ENCODE results near the gene CDC14B. TPM values are rescaled to one million over a fixed set of nuclear protein-coding genes. Genes with fewer than 3 reads are reported as not detected.
"Not testable (repeated sequence)": the region's sequence is repeated elsewhere in the genome, so short reads cannot be mapped to it uniquely, and the experiment has no call there.

CDC14B gene
- total RNA-seq, 2 experiments from 2014 or later, result 0.62 to 0.89 TPM

DNA sequence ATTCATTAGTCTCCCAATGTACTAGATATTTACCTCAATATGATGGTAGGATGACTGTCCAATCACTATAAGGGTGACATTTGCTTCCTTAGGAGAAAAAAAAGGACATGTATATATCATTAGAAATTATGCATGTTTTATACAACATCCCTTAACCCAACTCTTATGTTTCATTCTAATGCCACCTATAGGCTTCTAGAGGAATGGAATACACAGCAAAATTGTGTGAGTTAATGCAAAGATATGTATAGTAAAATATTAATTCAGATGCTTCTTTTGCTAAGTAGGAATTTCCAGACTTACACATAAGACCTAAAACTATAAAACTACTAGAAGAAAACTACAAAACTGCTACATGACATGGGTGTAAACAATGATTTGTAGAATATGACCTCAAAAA lies 32.0 kb upstream of the CDC14B start:
- Mint-ChIP-seq H3K36me3 (ENCODE audit: low read depth) (no peaks in the 10 kb centered on the region), H3K27me3 (ENCODE audit: low read depth) (no peaks in the 10 kb centered on the region), H3K4me1 (ENCODE audit: low read depth) (peaks cover 9% of the 10 kb centered on the region), H3K9me3 (no peaks in the 10 kb centered on the region), H3K27ac (no peak overlapping the region), H3K4me3 (no peak overlapping the region)
- intact Hi-C loops (cut with micrococcal nuclease), result loop anchor here (1.0 to 10.0 kb wide), 5 partner anchors 31 to 417 kb away; no protein-coding TSS in a partner anchor
- DNase-seq, result no peak
- CTCF ChIA-PET, result interaction anchor here (0.6 to 1.8 kb wide), 4 partner anchors 13 to 324 kb away, joined by 3 to 9 read pairs (median 4); no protein-coding TSS in a partner anchor

DNA sequence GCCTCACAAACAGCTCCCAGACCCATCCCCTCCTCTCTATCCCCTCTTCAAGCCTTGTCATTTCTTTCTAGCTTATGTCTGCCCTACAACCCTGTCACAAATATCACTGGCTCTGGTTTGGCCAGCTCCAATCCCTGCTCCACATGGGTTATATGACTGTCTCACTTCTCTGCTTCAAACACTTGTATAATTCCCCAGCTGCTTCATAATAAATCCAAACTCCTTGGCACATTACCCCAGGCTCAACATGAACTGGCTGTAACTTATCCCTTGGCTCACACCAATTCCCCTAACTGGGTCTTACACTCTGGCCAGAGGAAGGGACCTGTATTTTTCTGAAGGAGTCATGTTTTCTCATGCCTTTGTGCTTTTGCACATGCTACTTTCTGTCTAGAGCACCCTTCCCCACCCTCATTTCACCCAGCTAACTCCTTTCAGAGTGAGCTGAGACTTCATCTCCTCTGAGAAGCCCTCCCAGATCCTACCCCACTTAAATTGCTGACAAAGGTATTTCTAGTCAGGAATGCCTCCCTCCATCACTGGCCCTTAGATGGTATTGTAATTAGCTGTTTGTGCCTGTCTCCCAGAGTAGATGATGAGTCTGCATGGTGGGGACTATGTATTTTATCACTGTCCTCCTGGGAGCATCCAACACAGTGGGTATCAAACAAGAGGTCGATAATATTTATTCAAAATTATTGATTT lies 30.1 kb upstream of the CDC14B start:
- no peak for DNase-seq
- Mint-ChIP-seq H3K36me3 (ENCODE audit: low read depth) (peaks cover 8% of the 10 kb centered on the region), H3K9me3 (no peaks in the 10 kb centered on the region), H3K4me3 (no peak overlapping the region), H3K27me3 (ENCODE audit: low read depth) (no peaks in the 10 kb centered on the region), H3K27ac (no peak overlapping the region), H3K4me1 (ENCODE audit: low read depth) (peaks cover 8% of the 10 kb centered on the region)
- CTCF ChIA-PET, result interaction anchor here (0.6 to 1.3 kb wide), 3 partner anchors 174 to 311 kb away, joined by 3 to 5 read pairs (median 3); no protein-coding TSS in a partner anchor
- intact Hi-C loops (cut with micrococcal nuclease), result loop anchor here (2.0 to 10.0 kb wide), 3 partner anchors 29 to 415 kb away; no protein-coding TSS in a partner anchor

DNA sequence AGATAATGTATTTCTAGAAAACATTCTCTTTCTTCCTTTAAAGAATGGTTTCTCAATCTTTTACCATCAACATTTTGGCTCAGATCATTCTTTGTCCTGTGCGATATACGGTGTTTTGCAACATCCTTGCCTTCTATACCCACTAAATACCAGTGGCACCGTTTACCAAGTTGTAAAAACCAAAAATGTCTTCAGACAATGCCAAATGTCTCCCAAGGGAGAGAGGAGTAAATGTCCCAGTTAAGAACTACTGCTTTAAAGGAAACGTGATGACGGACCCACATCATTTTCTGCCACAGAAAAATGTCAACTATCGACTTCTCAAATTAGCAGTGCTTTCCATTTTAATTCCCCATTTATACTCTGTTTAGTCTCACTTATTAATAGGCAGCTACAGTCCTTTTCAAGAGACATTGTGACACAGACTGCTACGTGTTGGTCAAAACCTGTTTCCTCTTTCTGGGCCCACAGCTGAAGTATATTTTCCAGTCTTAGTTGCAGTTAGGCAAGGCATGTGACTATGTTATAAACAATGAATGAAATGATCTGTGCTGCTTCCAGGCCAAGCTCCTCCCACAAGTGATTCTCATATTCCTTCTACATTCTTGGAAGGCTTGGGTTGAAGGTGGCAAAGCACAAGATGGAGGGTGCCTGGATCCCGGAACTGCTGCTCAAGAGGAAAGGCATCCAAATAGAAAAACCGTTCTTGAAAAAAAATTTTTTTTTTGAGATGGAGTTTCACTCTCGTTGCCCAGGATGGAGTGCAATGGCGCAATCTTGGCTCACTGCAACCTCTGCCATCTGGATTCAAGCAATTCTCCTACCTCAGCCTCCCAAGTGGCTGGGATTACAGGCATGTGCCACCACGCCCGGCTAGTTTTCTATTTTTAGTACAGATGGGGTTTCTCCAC lies 26.7 kb upstream of the CDC14B start:
- Mint-ChIP-seq H3K4me1 (ENCODE audit: low read depth) (peaks cover 2% of the 10 kb centered on the region), H3K36me3 (ENCODE audit: low read depth) (peaks cover 8% of the 10 kb centered on the region), H3K4me3 (no peak overlapping the region), H3K27me3 (ENCODE audit: low read depth) (no peaks in the 10 kb centered on the region), H3K9me3 (no peaks in the 10 kb centered on the region), H3K27ac (no peak overlapping the region)
- DNase-seq, result no peak
- intact Hi-C loops (cut with micrococcal nuclease), result no loop called here
- CTCF ChIA-PET, result interaction anchor here (0.6 kb wide), 1 partner anchor 234 kb away, joined by 3 read pairs; no protein-coding TSS in a partner anchor

DNA sequence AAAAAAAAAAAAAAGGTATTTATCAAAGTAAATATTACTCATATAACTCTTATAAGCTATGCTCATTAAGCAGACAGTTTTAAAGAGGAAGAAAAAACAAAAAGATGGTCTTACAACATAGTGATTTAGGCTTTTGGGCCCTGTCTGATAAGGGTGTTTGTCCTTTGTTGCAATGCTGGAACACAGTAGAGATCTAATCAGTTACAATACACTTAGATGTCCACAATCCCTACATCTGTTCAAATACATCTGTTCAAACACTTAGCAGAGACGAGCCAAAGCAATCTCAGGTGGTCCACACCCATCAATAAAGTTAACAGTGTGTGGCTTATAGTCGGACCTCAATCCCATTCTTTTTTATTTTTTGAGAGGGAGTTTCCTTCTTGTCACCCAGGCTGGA lies 24.5 kb upstream of the CDC14B start:
- DNase-seq, result no peak
- CTCF ChIA-PET, result interaction anchor here (0.6 to 0.7 kb wide), 2 partner anchors 766 to 1773 kb away, joined by 4 to 5 read pairs; no protein-coding TSS in a partner anchor
- intact Hi-C loops (cut with micrococcal nuclease), result no loop called here
- Mint-ChIP-seq H3K9me3 (no peaks in the 10 kb centered on the region), H3K27ac (no peak overlapping the region), H3K27me3 (ENCODE audit: low read depth) (no peaks in the 10 kb centered on the region), H3K4me3 (no peak overlapping the region), H3K4me1 (ENCODE audit: low read depth) (peaks cover 2% of the 10 kb centered on the region), H3K36me3 (ENCODE audit: low read depth) (peaks cover 8% of the 10 kb centered on the region)

DNA sequence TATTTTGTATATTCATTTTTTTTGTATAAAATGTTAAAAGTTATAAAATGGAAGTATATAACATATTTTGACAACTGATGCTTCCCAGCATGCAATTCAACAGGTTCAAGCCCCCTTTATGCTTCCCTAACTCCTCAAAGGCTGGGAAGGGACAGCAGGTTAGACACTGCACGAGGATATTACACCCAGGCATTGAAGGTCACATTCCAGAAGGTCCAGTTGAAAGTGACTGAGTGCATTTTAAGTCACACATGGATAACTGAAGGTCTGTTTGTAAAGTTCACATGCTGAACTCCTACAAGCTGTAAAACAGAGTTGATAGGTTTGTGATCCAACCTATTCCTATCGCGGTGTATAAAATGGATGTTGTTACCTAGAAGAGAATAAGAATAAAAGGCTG lies 21.9 kb upstream of the CDC14B start:
- no peaks in the 10 kb centered on the region for H3K9me3 Mint-ChIP-seq
- intact Hi-C loops (cut with micrococcal nuclease), result no loop called here
- H3K4me1 Mint-ChIP-seq (ENCODE audit: low read depth), result peaks cover 2% of the 10 kb centered on the region
- peaks cover 8% of the 10 kb centered on the region for H3K36me3 Mint-ChIP-seq (ENCODE audit: low read depth)
- H3K27me3 Mint-ChIP-seq (ENCODE audit: low read depth), result peaks cover 2% of the 10 kb centered on the region
- no peak for DNase-seq
- H3K27ac Mint-ChIP-seq, result no peak overlapping the region
- H3K4me3 Mint-ChIP-seq, result no peak overlapping the region
- CTCF ChIA-PET, result interaction anchor here (0.6 kb wide), 2 partner anchors 251 to 401 kb away, joined by 3 read pairs; no protein-coding TSS in a partner anchor

DNA sequence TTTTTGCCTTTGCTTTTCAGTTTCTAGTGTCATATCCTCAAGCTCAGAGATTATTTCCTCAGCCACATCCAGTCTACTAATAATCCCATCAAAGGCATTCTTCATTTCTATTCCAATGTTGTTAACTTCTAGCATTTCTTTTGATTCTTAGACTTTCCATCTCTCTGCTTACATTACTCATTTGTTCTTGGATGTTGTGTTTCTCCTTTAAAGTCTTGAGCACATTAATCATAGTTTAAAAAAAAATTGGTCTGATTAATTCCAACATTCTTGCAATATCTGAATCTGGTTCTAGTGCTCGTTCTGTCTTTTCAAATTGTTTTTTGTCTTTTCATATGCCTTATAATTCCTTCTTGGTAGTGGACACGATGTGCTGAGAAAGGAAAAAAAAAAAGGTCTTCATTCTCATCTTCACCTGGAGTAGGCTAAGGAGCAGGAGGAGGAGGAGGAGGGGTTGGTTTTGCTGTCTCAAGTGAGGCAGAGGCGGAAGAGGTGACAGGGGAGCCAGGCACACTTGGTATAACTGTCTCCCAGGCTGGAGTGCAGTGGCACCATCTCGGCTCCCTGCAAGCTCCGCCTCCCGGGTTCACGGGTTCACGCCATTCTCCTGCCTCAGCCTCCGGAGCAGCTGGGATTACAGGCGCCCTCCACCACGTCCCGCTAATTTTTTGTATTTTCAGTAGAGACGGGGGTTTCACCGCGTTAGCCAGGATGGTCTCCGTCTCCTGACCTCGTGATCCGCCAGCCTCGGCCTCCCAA lies 19.1 kb upstream of the CDC14B start:
- no peak for DNase-seq
- Mint-ChIP-seq H3K27ac (no peak overlapping the region), H3K4me1 (ENCODE audit: low read depth) (no peaks in the 10 kb centered on the region), H3K27me3 (ENCODE audit: low read depth) (peaks cover 2% of the 10 kb centered on the region), H3K36me3 (ENCODE audit: low read depth) (no peaks in the 10 kb centered on the region), H3K4me3 (no peak overlapping the region), H3K9me3 (no peaks in the 10 kb centered on the region)
- CTCF ChIA-PET, result interaction anchor here (0.7 kb wide), 1 partner anchor 12 kb away, joined by 3 read pairs; no protein-coding TSS in a partner anchor
- intact Hi-C loops (cut with micrococcal nuclease), result no loop called here

DNA sequence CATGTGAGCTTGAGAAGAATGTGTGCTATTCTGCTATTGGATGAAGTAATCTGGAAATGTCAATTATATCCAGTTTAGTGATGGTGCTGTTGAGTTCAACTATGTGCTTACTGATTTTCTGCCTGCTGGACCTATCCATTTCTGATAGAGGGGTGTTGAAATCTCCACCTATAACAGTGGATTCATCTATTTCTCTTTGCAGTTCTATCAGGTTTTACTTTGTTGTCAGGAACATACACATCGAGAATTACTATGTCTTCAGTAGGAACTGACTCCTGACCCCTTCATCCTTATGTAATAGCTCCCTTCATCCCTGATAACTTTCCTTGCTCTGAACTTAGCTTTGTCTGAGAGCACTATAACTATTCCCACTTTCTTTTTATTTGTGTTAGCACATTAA lies 16.7 kb upstream of the CDC14B start:
- H3K9me3 Mint-ChIP-seq, result no peaks in the 10 kb centered on the region
- no peaks in the 10 kb centered on the region for H3K36me3 Mint-ChIP-seq (ENCODE audit: low read depth)
- H3K27ac Mint-ChIP-seq, result no peak overlapping the region
- no peak for DNase-seq
- H3K27me3 Mint-ChIP-seq (ENCODE audit: low read depth), result peaks cover 5% of the 10 kb centered on the region
- H3K4me1 Mint-ChIP-seq (ENCODE audit: low read depth), result no peaks in the 10 kb centered on the region
- intact Hi-C loops (cut with micrococcal nuclease), result no loop called here
- no peak overlapping the region for H3K4me3 Mint-ChIP-seq
- CTCF ChIA-PET, result no interaction called here

DNA sequence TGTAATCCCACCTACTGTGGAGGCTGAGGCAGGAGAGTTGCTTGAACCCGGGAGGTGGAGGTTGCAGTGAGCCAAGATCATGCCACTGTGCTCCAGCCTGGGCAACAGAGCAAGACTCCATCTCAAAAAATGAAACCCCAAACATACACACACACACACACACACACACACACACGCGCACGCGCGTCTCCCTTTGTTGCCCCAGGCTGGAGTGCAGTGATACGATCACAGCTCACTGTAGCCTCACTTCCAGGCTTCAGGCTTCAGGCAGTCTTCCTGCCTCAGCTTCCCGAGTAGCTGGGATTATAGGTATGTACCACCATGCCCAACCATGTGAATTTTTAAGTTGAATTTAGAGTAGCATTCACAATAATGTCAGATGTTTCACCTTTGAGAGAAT lies 13.9 kb upstream of the CDC14B start:
- intact Hi-C loops (cut with micrococcal nuclease), result not testable (repeated sequence)
- CTCF ChIA-PET, result interaction anchor here (0.6 to 0.7 kb wide), 2 partner anchors 191 to 1935 kb away, joined by 3 read pairs; no protein-coding TSS in a partner anchor

DNA sequence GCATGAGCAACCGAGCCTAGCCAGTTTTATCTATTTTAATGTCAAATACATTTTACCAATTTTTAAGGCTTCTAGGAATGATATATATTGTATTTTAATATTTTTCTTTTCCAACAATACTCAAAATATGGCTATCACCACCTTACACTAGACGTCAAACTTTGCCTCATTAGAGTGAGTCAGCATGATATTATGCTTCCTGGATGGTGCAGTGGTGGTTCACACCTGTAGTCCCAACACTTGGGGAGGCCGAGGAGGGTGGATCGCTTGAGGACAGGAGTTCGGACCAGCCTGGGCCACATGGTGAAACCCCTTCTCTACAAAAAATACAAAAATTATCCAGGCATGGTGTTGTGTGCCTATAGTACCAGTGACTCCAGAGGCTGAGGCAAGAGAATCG lies 7.3 kb upstream of the CDC14B start:
- H3K36me3 Mint-ChIP-seq (ENCODE audit: low read depth), result no peaks in the 10 kb centered on the region
- intact Hi-C loops (cut with micrococcal nuclease), result no loop called here

More for the DNA sequence above, 13.9 kb upstream of the CDC14B start:
- DNase-seq; H3K27ac Mint-ChIP-seq; H3K9me3 Mint-ChIP-seq; H3K4me1 Mint-ChIP-seq (ENCODE audit: low read depth); H3K36me3 Mint-ChIP-seq (ENCODE audit: low read depth); H3K4me3 Mint-ChIP-seq: not testable (repeated sequence)
- H3K27me3 Mint-ChIP-seq (ENCODE audit: low read depth), result peaks cover 19% of the 10 kb centered on the region

DNA sequence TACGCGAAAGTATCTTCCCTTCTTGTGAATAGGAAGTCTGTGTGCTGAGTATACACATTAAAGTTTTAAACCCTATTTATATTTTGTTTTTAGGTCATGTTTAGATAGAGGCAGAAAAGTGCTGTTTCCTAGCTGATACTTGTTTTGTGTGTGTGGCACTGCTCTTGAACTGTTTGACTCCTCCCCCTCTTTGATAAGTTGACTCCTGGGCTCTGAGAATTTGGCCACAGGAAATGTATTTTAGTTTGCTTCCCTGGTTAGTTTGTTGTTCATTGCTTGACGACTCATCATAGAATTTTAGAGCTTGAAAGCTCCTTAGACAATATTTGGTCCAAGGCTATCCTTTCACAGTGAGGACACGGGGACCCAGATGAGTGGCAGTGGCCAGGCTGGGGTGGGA lies 2.0 kb upstream of the CDC14B start:
- CTCF ChIA-PET, result interaction anchor here (1.0 kb wide), 1 partner anchor 295 kb away, joined by 3 read pairs; no protein-coding TSS in a partner anchor
- Mint-ChIP-seq H3K27ac (no peak overlapping the region), H3K9me3 (no peaks in the 10 kb centered on the region), H3K4me3 (no peak overlapping the region), H3K36me3 (ENCODE audit: low read depth) (no peaks in the 10 kb centered on the region), H3K4me1 (ENCODE audit: low read depth) (peaks cover 4% of the 10 kb centered on the region), H3K27me3 (ENCODE audit: low read depth) (peaks cover 27% of the 10 kb centered on the region)
- intact Hi-C loops (cut with micrococcal nuclease), result loop anchor here (2.0 kb wide), 1 partner anchor 29 kb away; no protein-coding TSS in a partner anchor
- DNase-seq, result no peak

More for the DNA sequence above, 7.3 kb upstream of the CDC14B start:
- H3K27me3 Mint-ChIP-seq (ENCODE audit: low read depth), result peaks cover 19% of the 10 kb centered on the region
- CTCF ChIA-PET, result no interaction called here
- no peaks in the 10 kb centered on the region for H3K9me3 Mint-ChIP-seq
- no peak overlapping the region for H3K27ac Mint-ChIP-seq
- no peak for DNase-seq
- peaks cover 9% of the 10 kb centered on the region for H3K4me1 Mint-ChIP-seq (ENCODE audit: low read depth)
- no peak overlapping the region for H3K4me3 Mint-ChIP-seq

DNA sequence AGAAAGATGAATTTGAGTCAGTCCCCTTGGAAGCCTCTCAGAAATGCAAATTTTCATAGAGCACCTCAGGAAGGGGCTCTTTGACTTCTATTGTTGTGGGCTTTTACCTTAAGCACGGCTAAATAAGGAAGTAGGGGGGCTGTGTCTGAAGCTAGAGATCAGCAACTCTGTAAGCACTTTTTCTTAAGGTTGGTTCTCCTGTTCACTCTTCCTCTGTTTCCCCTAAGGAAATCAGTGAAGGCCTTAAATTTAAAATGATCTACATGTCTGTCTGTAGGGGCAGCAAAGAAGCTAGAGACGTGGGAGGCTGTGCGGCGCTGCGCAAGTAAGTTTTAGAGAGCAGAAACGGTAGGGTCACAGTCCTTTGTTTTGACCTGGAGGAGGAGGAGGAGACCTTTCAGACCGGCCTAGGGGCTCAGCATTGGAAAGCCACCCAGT lies 1.2 kb upstream of the CDC14B start:
- intact Hi-C loops (cut with micrococcal nuclease), result loop anchor here (2.0 kb wide), 1 partner anchor 30 kb away; no protein-coding TSS in a partner anchor
- Mint-ChIP-seq H3K27me3 (ENCODE audit: low read depth) (peaks cover 30% of the 10 kb centered on the region), H3K36me3 (ENCODE audit: low read depth) (no peaks in the 10 kb centered on the region), H3K9me3 (no peaks in the 10 kb centered on the region), H3K4me3 (no peak overlapping the region), H3K4me1 (ENCODE audit: low read depth) (peaks cover 4% of the 10 kb centered on the region), H3K27ac (no peak overlapping the region)
- CTCF ChIA-PET, result interaction anchor here (1.0 kb wide), 1 partner anchor 294 kb away, joined by 3 read pairs; no protein-coding TSS in a partner anchor
- no peak for DNase-seq

Data from activated naive CD4-positive, alpha-beta T cell treated with anti-CD3 and anti-CD28 coated beads for 36 hours (primary cell).